ENCODE measurements around the gene UROS.

UROS gene

GRCh38 chr10:125811251-125811650 is 11.8 kb downstream of the UROS start:
- no peaks in the 10 kb centered on the region for H3K4me1 ChIP-seq (ENCODE audit: control insufficient read depth in 2 of 2, insufficient read depth in 2 of 2, low read length in 2 of 2)
- H3K9me3 ChIP-seq (ENCODE audit: control insufficient read depth in 2 of 2, low read length in 2 of 2), result no peaks in the 10 kb centered on the region
- no peak overlapping the region for H3K9ac ChIP-seq (ENCODE audit: low read depth in 1 of 2, low read length in 2 of 2)
- no peak overlapping the region for H3K4me3 ChIP-seq (ENCODE audit: low read length in 2 of 2)
- H3K27ac ChIP-seq (ENCODE audit: low read depth in 2 of 2, low read length in 2 of 2), result no peak overlapping the region
- no peaks in the 10 kb centered on the region for H3K27me3 ChIP-seq (ENCODE audit: control insufficient read depth in 2 of 2, insufficient read depth in 2 of 2, low read length in 2 of 2)
- H3K36me3 ChIP-seq (ENCODE audit: control insufficient read depth in 2 of 2, insufficient read depth in 2 of 2, low read length in 2 of 2), result peaks cover 25 to 43% of the 10 kb centered on the region in 2 donors

- Histone ChIP-seq H3K9me3 (ENCODE audit: control insufficient read depth in 2 of 2, low read length in 2 of 2) (no peaks in the 10 kb centered on the region), H3K27ac (ENCODE audit: low read depth in 2 of 2, low read length in 2 of 2) (no peak overlapping the region), H3K9ac (ENCODE audit: low read depth in 1 of 2, low read length in 2 of 2) (no peak overlapping the region), H3K27me3 (ENCODE audit: control insufficient read depth in 2 of 2, insufficient read depth in 2 of 2, low read length in 2 of 2) (no peaks in the 10 kb centered on the region), H3K4me1 (ENCODE audit: control insufficient read depth in 2 of 2, insufficient read depth in 2 of 2, low read length in 2 of 2) (no peaks in the 10 kb centered on the region), H3K36me3 (ENCODE audit: control insufficient read depth in 2 of 2, insufficient read depth in 2 of 2, low read length in 2 of 2) (peaks cover 23 to 43% of the 10 kb centered on the region in 2 donors), H3K4me3 (ENCODE audit: low read length in 2 of 2) (no peak overlapping the region)
These were observed 15.0 kb downstream of the UROS start for GRCh38 chr10:125808047-125808446.

GRCh38 chr10:125802739-125803138 is 20.3 kb downstream of the UROS start:
- Histone ChIP-seq H3K36me3 (ENCODE audit: control insufficient read depth in 2 of 2, insufficient read depth in 2 of 2, low read length in 2 of 2) (peaks cover 14 to 39% of the 10 kb centered on the region in 2 donors), H3K9me3 (ENCODE audit: control insufficient read depth in 2 of 2, low read length in 2 of 2) (no peaks in the 10 kb centered on the region), H3K27me3 (ENCODE audit: control insufficient read depth in 2 of 2, insufficient read depth in 2 of 2, low read length in 2 of 2) (no peaks in the 10 kb centered on the region), H3K27ac (ENCODE audit: low read depth in 2 of 2, low read length in 2 of 2) (no peak overlapping the region), H3K4me1 (ENCODE audit: control insufficient read depth in 2 of 2, insufficient read depth in 2 of 2, low read length in 2 of 2) (no peaks in the 10 kb centered on the region), H3K9ac (ENCODE audit: low read depth in 1 of 2, low read length in 2 of 2) (no peak overlapping the region), H3K4me3 (ENCODE audit: low read length in 2 of 2) (no peak overlapping the region)

- no peak overlapping the region for H3K27ac ChIP-seq (ENCODE audit: low read depth in 2 of 2, low read length in 2 of 2)
- no peaks in the 10 kb centered on the region for H3K4me1 ChIP-seq (ENCODE audit: control insufficient read depth in 2 of 2, insufficient read depth in 2 of 2, low read length in 2 of 2)
- H3K36me3 ChIP-seq (ENCODE audit: control insufficient read depth in 2 of 2, insufficient read depth in 2 of 2, low read length in 2 of 2), result peaks cover 15 to 37% of the 10 kb centered on the region in 2 donors
- H3K9ac ChIP-seq (ENCODE audit: low read depth in 1 of 2, low read length in 2 of 2), result no peak overlapping the region
- no peaks in the 10 kb centered on the region for H3K9me3 ChIP-seq (ENCODE audit: control insufficient read depth in 2 of 2, low read length in 2 of 2)
- H3K27me3 ChIP-seq (ENCODE audit: control insufficient read depth in 2 of 2, insufficient read depth in 2 of 2, low read length in 2 of 2), result no peaks in the 10 kb centered on the region
- H3K4me3 ChIP-seq (ENCODE audit: low read length in 2 of 2), result no peak overlapping the region
These were observed 20.9 kb downstream of the UROS start for GRCh38 chr10:125802131-125802530.

GRCh38 chr10:125801574-125801973 is 21.5 kb downstream of the UROS start:
- H3K4me1 ChIP-seq (ENCODE audit: control insufficient read depth in 2 of 2, insufficient read depth in 2 of 2, low read length in 2 of 2), result no peaks in the 10 kb centered on the region
- no peaks in the 10 kb centered on the region for H3K27me3 ChIP-seq (ENCODE audit: control insufficient read depth in 2 of 2, insufficient read depth in 2 of 2, low read length in 2 of 2)
- H3K9me3 ChIP-seq (ENCODE audit: control insufficient read depth in 2 of 2, low read length in 2 of 2), result no peaks in the 10 kb centered on the region
- H3K36me3 ChIP-seq (ENCODE audit: control insufficient read depth in 2 of 2, insufficient read depth in 2 of 2, low read length in 2 of 2), result peaks cover 13 to 39% of the 10 kb centered on the region in 2 donors
- no peak overlapping the region for H3K27ac ChIP-seq (ENCODE audit: low read depth in 2 of 2, low read length in 2 of 2)
- H3K9ac ChIP-seq (ENCODE audit: low read depth in 1 of 2, low read length in 2 of 2), result no peak overlapping the region
- H3K4me3 ChIP-seq (ENCODE audit: low read length in 2 of 2), result no peak overlapping the region

- no peaks in the 10 kb centered on the region for H3K27me3 ChIP-seq (ENCODE audit: control insufficient read depth in 2 of 2, insufficient read depth in 2 of 2, low read length in 2 of 2)
- H3K4me3 ChIP-seq (ENCODE audit: low read length in 2 of 2), result no peak overlapping the region
- H3K9me3 ChIP-seq (ENCODE audit: control insufficient read depth in 2 of 2, low read length in 2 of 2), result no peaks in the 10 kb centered on the region
- peaks cover 8 to 35% of the 10 kb centered on the region in 2 donors for H3K36me3 ChIP-seq (ENCODE audit: control insufficient read depth in 2 of 2, insufficient read depth in 2 of 2, low read length in 2 of 2)
- H3K9ac ChIP-seq (ENCODE audit: low read depth in 1 of 2, low read length in 2 of 2), result no peak overlapping the region
- no peak overlapping the region for H3K27ac ChIP-seq (ENCODE audit: low read depth in 2 of 2, low read length in 2 of 2)
- no peaks in the 10 kb centered on the region for H3K4me1 ChIP-seq (ENCODE audit: control insufficient read depth in 2 of 2, insufficient read depth in 2 of 2, low read length in 2 of 2)
These were observed 23.4 kb downstream of the UROS start for GRCh38 chr10:125799451-125800182.

- Histone ChIP-seq H3K27ac (ENCODE audit: low read depth in 2 of 2, low read length in 2 of 2) (no peak overlapping the region), H3K9me3 (ENCODE audit: control insufficient read depth in 2 of 2, low read length in 2 of 2) (no peaks in the 10 kb centered on the region), H3K9ac (ENCODE audit: low read depth in 1 of 2, low read length in 2 of 2) (no peak overlapping the region), H3K4me3 (ENCODE audit: low read length in 2 of 2) (no peak overlapping the region), H3K4me1 (ENCODE audit: control insufficient read depth in 2 of 2, insufficient read depth in 2 of 2, low read length in 2 of 2) (no peaks in the 10 kb centered on the region), H3K27me3 (ENCODE audit: control insufficient read depth in 2 of 2, insufficient read depth in 2 of 2, low read length in 2 of 2) (no peaks in the 10 kb centered on the region), H3K36me3 (ENCODE audit: control insufficient read depth in 2 of 2, insufficient read depth in 2 of 2, low read length in 2 of 2) (peaks cover 12 to 42% of the 10 kb centered on the region in 2 donors)
These were observed 24.9 kb downstream of the UROS start for GRCh38 chr10:125797994-125798662.

- Histone ChIP-seq H3K27me3 (ENCODE audit: control insufficient read depth in 2 of 2, insufficient read depth in 2 of 2, low read length in 2 of 2) (no peaks in the 10 kb centered on the region), H3K4me3 (ENCODE audit: low read length in 2 of 2) (no peak overlapping the region), H3K9me3 (ENCODE audit: control insufficient read depth in 2 of 2, low read length in 2 of 2) (no peaks in the 10 kb centered on the region), H3K36me3 (ENCODE audit: control insufficient read depth in 2 of 2, insufficient read depth in 2 of 2, low read length in 2 of 2) (peaks cover 13 to 44% of the 10 kb centered on the region in 2 donors), H3K27ac (ENCODE audit: low read depth in 2 of 2, low read length in 2 of 2) (no peak overlapping the region), H3K4me1 (ENCODE audit: control insufficient read depth in 2 of 2, insufficient read depth in 2 of 2, low read length in 2 of 2) (no peaks in the 10 kb centered on the region), H3K9ac (ENCODE audit: low read depth in 1 of 2, low read length in 2 of 2) (no peak overlapping the region)
These were observed 25.6 kb downstream of the UROS start for GRCh38 chr10:125797424-125797823.

GRCh38 chr10:125795637-125796190 is 27.3 kb downstream of the UROS start:
- Histone ChIP-seq H3K4me3 (ENCODE audit: low read length in 2 of 2) (no peak overlapping the region), H3K36me3 (ENCODE audit: control insufficient read depth in 2 of 2, insufficient read depth in 2 of 2, low read length in 2 of 2) (peaks cover 20 to 45% of the 10 kb centered on the region in 2 donors), H3K27me3 (ENCODE audit: control insufficient read depth in 2 of 2, insufficient read depth in 2 of 2, low read length in 2 of 2) (no peaks in the 10 kb centered on the region), H3K27ac (ENCODE audit: low read depth in 2 of 2, low read length in 2 of 2) (peak overlapping the region in 1 of 2 donors; percentile 16), H3K9me3 (ENCODE audit: control insufficient read depth in 2 of 2, low read length in 2 of 2) (no peaks in the 10 kb centered on the region), H3K4me1 (ENCODE audit: control insufficient read depth in 2 of 2, insufficient read depth in 2 of 2, low read length in 2 of 2) (no peaks in the 10 kb centered on the region), H3K9ac (ENCODE audit: low read depth in 1 of 2, low read length in 2 of 2) (no peak overlapping the region)

GRCh38 chr10:125795128-125795527 is 27.9 kb downstream of the UROS start:
- peaks cover 20 to 45% of the 10 kb centered on the region in 2 donors for H3K36me3 ChIP-seq (ENCODE audit: control insufficient read depth in 2 of 2, insufficient read depth in 2 of 2, low read length in 2 of 2)
- H3K4me3 ChIP-seq (ENCODE audit: low read length in 2 of 2), result no peak overlapping the region
- no peaks in the 10 kb centered on the region for H3K27me3 ChIP-seq (ENCODE audit: control insufficient read depth in 2 of 2, insufficient read depth in 2 of 2, low read length in 2 of 2)
- H3K4me1 ChIP-seq (ENCODE audit: control insufficient read depth in 2 of 2, insufficient read depth in 2 of 2, low read length in 2 of 2), result no peaks in the 10 kb centered on the region
- H3K9me3 ChIP-seq (ENCODE audit: control insufficient read depth in 2 of 2, low read length in 2 of 2), result no peaks in the 10 kb centered on the region
- no peak overlapping the region for H3K27ac ChIP-seq (ENCODE audit: low read depth in 2 of 2, low read length in 2 of 2)
- H3K9ac ChIP-seq (ENCODE audit: low read depth in 1 of 2, low read length in 2 of 2), result no peak overlapping the region
